Epithelial cell of esophagus (primary cell): ENCODE results near the gene KCNQ1OT1.

Experiments used
- DNase-seq: peaks from one replicate; pipeline ENCODE4 v3.0.0; 2010; ENCODE audit warnings: low read depth
- H3K4me3 ChIP-seq: 2 replicates; pipeline ENCODE4 v1.5.1; 2011; ENCODE audit warnings: mild to moderate bottlenecking, low read length, control low read depth
- TF ChIP-seq, protein P1 (sequence below): IDR thresholded peaks from 2 replicates; pipeline ENCODE4 v1.5.1; 2011; ENCODE audit warnings: low read depth, mild to moderate bottlenecking, low read length, control low read depth, inconsistent platforms; ENCODE audit not compliant: insufficient read depth; ENCODE audit errors: missing control alignments

The KCNQ1OT1 gene

DNA sequence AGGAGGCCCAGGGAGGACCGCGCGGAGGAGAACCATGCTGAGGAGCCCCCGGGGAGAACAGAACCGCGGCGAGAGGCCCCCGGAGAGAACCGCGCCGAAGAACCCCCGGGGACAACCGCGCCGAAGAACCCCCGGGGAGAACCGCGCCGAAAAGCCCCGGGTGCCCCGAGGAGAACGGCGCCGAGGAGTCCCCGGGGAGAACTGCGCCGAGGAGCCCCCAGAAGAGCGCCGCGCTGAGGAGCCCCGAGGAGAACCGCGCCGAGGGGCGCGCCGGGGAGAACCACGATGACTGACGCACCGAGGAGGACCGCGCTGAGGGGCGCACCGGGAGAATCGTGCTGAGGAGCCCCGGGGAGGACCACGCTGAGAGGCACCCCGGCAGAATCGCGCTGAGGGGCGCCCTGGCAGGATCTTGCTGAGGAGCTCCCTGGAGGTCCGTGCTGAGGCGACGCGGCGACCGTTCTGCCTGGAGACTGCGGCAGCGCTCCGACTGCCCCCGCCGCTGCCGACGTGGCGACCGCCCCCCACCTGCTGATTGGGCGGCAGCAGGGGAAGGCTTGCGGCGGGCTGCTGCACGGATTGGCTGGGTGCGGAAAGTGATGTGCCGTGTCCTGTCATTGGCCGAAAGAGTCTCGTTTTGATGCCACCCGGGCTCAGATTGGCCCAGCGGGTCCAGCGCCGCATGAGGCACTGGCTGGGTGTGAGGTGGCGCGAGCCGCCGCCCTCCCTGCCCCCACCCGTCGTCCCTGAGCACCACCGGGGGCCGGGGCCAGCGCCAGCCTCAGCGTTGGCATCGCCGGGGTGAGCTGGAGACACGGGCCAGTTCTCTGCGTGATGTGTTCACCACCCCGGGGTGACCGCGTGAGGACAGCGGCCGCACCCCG lies at the start of gene KCNQ1OT1:
TSS of gene KCNQ1OT1 (minus strand) at position 464 of the 884 bp plus-strand sequence.
- peak; percentile 93 for DNase-seq
- TF ChIP-seq, protein P1, sequence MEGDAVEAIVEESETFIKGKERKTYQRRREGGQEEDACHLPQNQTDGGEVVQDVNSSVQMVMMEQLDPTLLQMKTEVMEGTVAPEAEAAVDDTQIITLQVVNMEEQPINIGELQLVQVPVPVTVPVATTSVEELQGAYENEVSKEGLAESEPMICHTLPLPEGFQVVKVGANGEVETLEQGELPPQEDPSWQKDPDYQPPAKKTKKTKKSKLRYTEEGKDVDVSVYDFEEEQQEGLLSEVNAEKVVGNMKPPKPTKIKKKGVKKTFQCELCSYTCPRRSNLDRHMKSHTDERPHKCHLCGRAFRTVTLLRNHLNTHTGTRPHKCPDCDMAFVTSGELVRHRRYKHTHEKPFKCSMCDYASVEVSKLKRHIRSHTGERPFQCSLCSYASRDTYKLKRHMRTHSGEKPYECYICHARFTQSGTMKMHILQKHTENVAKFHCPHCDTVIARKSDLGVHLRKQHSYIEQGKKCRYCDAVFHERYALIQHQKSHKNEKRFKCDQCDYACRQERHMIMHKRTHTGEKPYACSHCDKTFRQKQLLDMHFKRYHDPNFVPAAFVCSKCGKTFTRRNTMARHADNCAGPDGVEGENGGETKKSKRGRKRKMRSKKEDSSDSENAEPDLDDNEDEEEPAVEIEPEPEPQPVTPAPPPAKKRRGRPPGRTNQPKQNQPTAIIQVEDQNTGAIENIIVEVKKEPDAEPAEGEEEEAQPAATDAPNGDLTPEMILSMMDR: no peak

DNA sequence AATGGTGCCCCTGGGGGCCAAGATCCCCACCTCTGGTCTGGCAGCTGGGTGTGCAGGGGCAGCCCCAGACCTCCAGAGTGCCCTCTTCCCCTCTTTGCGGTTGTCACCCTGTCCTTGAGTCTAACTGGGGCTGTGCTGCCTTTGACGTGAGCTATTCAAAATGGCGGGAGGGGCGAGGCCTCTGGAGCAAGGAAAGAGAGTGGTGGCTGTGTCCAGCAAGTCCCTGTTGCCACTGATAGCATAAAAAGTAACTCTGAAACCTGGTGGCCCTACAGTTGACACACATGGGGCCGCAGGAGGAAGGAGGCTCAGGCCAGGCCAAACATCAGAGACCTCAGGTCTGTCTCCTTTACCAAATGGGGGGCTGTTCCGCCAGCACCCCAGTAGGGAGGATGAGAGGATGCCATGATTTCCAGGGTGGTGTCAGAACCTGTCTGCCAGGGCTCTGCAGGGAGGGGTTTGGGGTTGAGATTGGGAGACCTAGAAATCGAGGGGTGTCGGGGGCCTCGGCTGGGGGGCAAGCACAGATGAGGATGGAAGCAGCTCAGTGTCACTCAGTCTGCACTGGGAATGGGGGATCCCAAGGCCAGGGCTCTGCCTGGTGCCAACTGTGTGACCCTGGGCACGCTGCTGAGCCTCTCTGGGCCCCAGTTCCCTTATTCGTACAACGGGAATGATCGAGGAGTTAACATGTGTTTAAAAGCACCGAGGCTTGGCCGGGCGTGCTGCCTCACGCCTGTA lies 49.2 kb upstream of the KCNQ1OT1 start:
- TF ChIP-seq, protein P1: no peak
- DNase-seq: no peak
- H3K4me3 ChIP-seq: no peak overlapping the region

More for the DNA sequence above, at the start of gene KCNQ1OT1:
- peak within 1 kb of the TSS; percentile 74 for H3K4me3 ChIP-seq

DNA sequence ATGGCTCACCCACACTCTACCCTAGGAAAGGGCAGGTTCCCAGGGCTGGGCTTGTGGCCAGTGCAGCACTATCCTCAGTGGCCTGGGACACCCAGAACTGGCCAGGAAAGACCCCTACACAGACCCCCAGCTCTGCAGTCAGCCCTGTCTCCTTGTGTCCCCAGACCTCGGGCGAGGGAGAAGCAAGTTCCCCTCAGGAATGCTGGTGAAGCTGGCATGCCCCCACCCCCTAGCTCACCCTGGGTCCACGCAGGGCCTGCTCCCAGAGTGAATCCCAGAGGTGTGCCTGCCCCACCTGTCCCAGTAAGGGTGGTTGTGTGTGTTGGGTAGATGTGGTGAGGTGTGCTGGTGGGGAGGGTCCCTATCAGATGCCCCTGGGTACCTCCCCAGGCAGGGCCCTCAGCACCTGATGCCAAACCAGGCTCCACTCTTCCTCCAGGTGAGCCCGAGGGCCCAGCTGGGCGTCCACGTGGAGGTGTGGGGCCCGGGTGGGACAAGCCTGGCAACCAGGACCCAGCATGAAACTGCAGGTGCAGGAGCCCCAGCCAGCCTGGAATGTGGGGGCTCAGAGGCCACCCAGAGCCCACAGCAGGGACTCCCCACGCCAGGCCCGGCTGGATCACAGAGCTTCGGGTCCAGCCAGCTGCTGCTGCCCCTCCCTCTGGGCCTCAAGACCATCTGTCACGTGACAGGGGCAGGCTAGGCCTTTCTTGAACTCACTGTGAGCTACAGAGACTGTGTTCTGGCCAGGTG lies 48.4 kb upstream of the KCNQ1OT1 start:
- no peak overlapping the region for H3K4me3 ChIP-seq
- no peak for DNase-seq
- TF ChIP-seq, protein P1: no peak

DNA sequence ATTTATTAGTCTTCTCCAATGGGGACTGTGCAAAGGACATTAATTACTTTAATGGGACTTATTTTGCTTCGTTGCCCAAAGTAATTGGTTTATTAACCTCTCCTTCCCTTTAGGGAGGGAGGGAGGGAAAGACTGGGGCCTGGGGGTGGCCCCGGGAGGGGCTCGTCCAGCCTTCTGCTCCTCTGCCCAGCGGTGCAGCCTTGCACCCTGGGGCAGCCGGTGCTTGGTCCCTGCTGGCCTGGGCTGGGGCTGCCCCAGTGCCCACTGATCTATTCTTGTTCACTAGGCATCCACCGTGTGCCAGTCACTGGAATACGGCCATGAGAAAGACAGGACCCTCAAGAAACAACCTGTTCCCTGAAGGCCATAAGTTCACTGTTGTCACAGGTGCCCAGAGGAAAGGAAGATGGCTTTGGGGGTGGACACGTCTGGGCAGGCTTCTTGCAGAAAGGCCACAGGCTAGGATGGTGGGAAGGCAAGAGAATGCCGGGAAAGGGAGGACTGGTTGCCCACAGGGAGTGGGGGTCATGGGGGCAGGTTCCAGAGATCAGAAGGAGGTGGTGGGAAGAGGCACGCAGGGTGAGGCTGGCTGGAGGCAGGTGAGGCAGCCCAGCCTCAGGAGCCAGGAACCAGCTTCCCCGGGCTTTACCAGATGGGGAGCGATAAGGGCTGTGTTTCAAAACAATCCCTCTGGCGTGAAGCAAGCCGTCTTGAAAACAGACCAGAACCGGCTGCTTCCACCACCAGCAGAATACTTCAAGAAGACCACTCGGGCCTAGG lies 47.6 kb upstream of the KCNQ1OT1 start:
- no peak for DNase-seq
- TF ChIP-seq, protein P1: no peak
- no peak overlapping the region for H3K4me3 ChIP-seq

DNA sequence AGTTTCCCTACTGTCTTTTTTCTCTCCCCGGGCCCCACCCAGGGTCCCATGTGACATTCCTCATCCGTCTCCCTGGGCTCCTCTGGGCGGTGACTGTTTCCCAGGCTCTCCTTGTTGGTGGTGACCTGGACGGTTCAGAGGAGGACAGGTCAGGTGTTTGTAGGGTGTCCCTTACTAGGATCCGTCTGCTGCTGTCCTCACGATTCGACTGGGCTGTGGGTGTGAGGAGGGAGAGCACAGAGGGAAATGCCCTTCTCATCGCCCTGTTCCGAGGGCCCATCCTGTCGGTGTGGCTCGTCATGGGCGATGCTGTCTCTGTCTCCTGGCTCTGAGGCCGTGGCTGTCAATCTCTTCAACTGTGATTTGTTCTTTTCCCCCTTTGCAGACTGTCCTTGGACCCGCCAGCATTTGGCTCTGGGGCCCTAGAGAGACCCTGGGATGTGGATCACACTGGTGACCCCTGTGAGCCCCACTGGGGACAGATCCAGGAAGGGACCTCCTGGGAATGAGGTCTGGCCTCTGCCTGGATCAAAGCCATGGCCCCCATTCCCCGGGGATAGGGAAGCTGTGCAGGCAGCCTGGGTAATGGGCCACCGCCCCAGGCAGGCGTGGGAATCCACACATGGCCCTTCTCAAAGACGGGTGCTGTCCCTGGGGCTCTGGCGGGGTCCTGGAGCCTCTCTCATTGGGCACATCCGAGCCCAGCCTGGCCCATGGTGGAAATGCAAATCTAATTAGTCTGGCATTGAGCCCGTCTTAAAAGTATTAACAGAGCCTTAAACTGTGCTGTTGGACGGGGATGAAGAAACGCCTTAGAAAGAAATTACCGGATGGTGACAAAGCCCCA lies 46.8 kb upstream of the KCNQ1OT1 start:
- TF ChIP-seq, protein P1: no peak
- no peak overlapping the region for H3K4me3 ChIP-seq
- no peak for DNase-seq
